OCI-LY1 (cell line): ENCODE results near the gene TGM6.

Source experiments
- H2AFZ ChIP-seq: fragments of 200-600 bp; sonication (generic), shearing (Covaris generic); 2 replicates; pipeline ENCODE4 v1.6.0; 2014; ENCODE audit warnings: antibody characterized with exemption, mild to moderate bottlenecking, low read length
- H3F3A ChIP-seq: fragments of 200-600 bp; sonication (generic), shearing (Covaris generic); 2 replicates; pipeline ENCODE4 v1.6.0; 2014; ENCODE audit warnings: mild to moderate bottlenecking, antibody characterized with exemption, low read length, moderate library complexity; ENCODE audit not compliant: insufficient read depth
- H3K27ac ChIP-seq: fragments of 200-600 bp; sonication (generic); 2 replicates; pipeline ENCODE4 v1.5.1; 2014; ENCODE audit warnings: low read length, mixed run types, mild to moderate bottlenecking, low read depth; ENCODE audit not compliant: poor library complexity, severe bottlenecking
- H3K27me3 ChIP-seq: fragments of 200-600 bp; sonication (generic); 2 replicates; pipeline ENCODE4 v1.6.0; 2014; ENCODE audit warnings: antibody characterized with exemption, mild to moderate bottlenecking, low read length, moderate library complexity; ENCODE audit not compliant: insufficient read depth
- H3K36me3 ChIP-seq: fragments of 200-600 bp; sonication (generic); 2 replicates; pipeline ENCODE4 v1.6.1; 2014; ENCODE audit warnings: mild to moderate bottlenecking, antibody characterized with exemption, low read length, moderate library complexity, mixed read lengths; ENCODE audit not compliant: insufficient read depth
- H3K4me1 ChIP-seq: fragments of 200-600 bp; sonication (generic); 2 replicates; pipeline ENCODE4 v1.5.1; 2014; ENCODE audit warnings: mild to moderate bottlenecking, low read length, moderate library complexity; ENCODE audit not compliant: insufficient read depth, severe bottlenecking
- H3K4me2 ChIP-seq: fragments of 200-600 bp; sonication (generic), shearing (Covaris generic); 2 replicates; pipeline ENCODE4 v1.6.1; 2014; ENCODE audit warnings: low read length
- H3K4me3 ChIP-seq: fragments of 200-600 bp; sonication (generic); 2 replicates; pipeline ENCODE4 v1.5.1; 2014; ENCODE audit warnings: low read length, low read depth, mild to moderate bottlenecking, mixed read lengths; ENCODE audit not compliant: poor library complexity, severe bottlenecking
- H3K79me2 ChIP-seq: fragments of 200-600 bp; shearing (Covaris generic); 2 replicates; pipeline ENCODE4 v1.6.1; 2016; ENCODE audit warnings: mixed run types, low read length, mixed read lengths; ENCODE audit not compliant: insufficient read depth
- H3K9ac ChIP-seq: fragments of 200-600 bp; sonication (generic), shearing (Covaris generic); 2 replicates; pipeline ENCODE4 v1.6.1; 2014; ENCODE audit warnings: mild to moderate bottlenecking, low read length, mixed read lengths
- H3K9me2 ChIP-seq: fragments of 200-600 bp; sonication (generic), shearing (Covaris generic); 2 replicates; pipeline ENCODE4 v1.6.1; 2014; ENCODE audit warnings: low read depth, mild to moderate bottlenecking, low read length, mixed read lengths
- H3K9me3 ChIP-seq: fragments of 200-600 bp; shearing (Covaris generic); 2 replicates; pipeline ENCODE4 v1.6.1; 2014; ENCODE audit warnings: low read length, mixed read lengths
- H4K20me1 ChIP-seq: fragments of 200-600 bp; sonication (generic), shearing (Covaris generic); 2 replicates; pipeline ENCODE4 v1.6.0; 2016; ENCODE audit warnings: mild to moderate bottlenecking, low read length; ENCODE audit not compliant: insufficient read depth
- CTCF ChIP-seq: fragments of 200-600 bp; sonication (generic), shearing (Covaris generic); IDR thresholded peaks from 2 replicates; pipeline ENCODE4 v1.5.1; 2017; ENCODE audit warnings: mild to moderate bottlenecking, antibody characterized with exemption, low read length, moderate library complexity, mixed read lengths
- EZH2 ChIP-seq: fragments of 200-600 bp; sonication (generic), shearing (Covaris generic); IDR thresholded peaks from 2 replicates; pipeline ENCODE4 v1.8.0; 2017; ENCODE audit warnings: borderline replicate concordance, mixed run types, mild to moderate bottlenecking, antibody characterized with exemption, low read length, moderate library complexity, mixed read lengths

TGM6 gene

GRCh38 chr20:2374346-2375125, 6.2 kb upstream of the TGM6 start:
- Histone ChIP-seq H3K4me3 (no peak overlapping the region), H3F3A (no peaks in the 10 kb centered on the region), H4K20me1 (no peaks in the 10 kb centered on the region), H3K9me3 (no peaks in the 10 kb centered on the region), H3K27ac (no peak overlapping the region), H2AFZ (no peak overlapping the region), H3K27me3 (no peaks in the 10 kb centered on the region), H3K9me2 (no peaks in the 10 kb centered on the region), H3K4me2 (no peak overlapping the region), H3K79me2 (no peaks in the 10 kb centered on the region), H3K36me3 (no peaks in the 10 kb centered on the region), H3K9ac (no peak overlapping the region), H3K4me1 (no peaks in the 10 kb centered on the region)
- TF ChIP-seq EZH2 (no peak), CTCF (no peak)

- no peak overlapping the region for H3K27ac ChIP-seq
- no peaks in the 10 kb centered on the region for H3K27me3 ChIP-seq
- no peaks in the 10 kb centered on the region for H3K79me2 ChIP-seq
- no peak overlapping the region for H3K9ac ChIP-seq
- TF ChIP-seq CTCF (no peak), EZH2 (no peak)
- H3K9me2 ChIP-seq = no peaks in the 10 kb centered on the region
- no peak overlapping the region for H3K4me2 ChIP-seq
- no peaks in the 10 kb centered on the region for H4K20me1 ChIP-seq
- no peaks in the 10 kb centered on the region for H3K9me3 ChIP-seq
- no peaks in the 10 kb centered on the region for H3K36me3 ChIP-seq
- H3F3A ChIP-seq = no peaks in the 10 kb centered on the region
- H3K4me1 ChIP-seq = no peaks in the 10 kb centered on the region
- H3K4me3 ChIP-seq = no peak overlapping the region
- H2AFZ ChIP-seq = no peak overlapping the region
Measured at GRCh38 chr20:2378893-2379292, 1.8 kb upstream of the TGM6 start.

GRCh38 chr20:2379511-2380229, 1.0 kb upstream of the TGM6 start:
- no peaks in the 10 kb centered on the region for H3K9me2 ChIP-seq
- no peak for TF ChIP-seq EZH2
- no peak for TF ChIP-seq CTCF
- no peak overlapping the region for H3K4me2 ChIP-seq
- H2AFZ ChIP-seq = no peak overlapping the region
- no peaks in the 10 kb centered on the region for H3K9me3 ChIP-seq
- H3K27me3 ChIP-seq = no peaks in the 10 kb centered on the region
- no peaks in the 10 kb centered on the region for H3F3A ChIP-seq
- H3K4me1 ChIP-seq = no peaks in the 10 kb centered on the region
- H3K4me3 ChIP-seq = no peak overlapping the region
- no peak overlapping the region for H3K27ac ChIP-seq
- no peaks in the 10 kb centered on the region for H3K79me2 ChIP-seq
- H4K20me1 ChIP-seq = no peaks in the 10 kb centered on the region
- no peak overlapping the region for H3K9ac ChIP-seq
- no peaks in the 10 kb centered on the region for H3K36me3 ChIP-seq
